HepG2 (cell line): ENCODE results near the gene MDP1. TPM values are rescaled to one million over a fixed set of nuclear protein-coding genes. Genes with fewer than 3 reads are reported as not detected.

ENCODE experiments used
- ATAC-seq: fragments of 200-7000 bp; cut with Tn5 transposase; 3 replicates; pipeline ENCODE4 v1.9.1; 2020; ENCODE audit warnings: mild to moderate bottlenecking, moderate library complexity
- BruUV-seq: library from RNA; stranded (reverse); fragments of 400-500 nt; replicated peaks from 2 replicates; lab custom pipeline; 2021; lab: Mats Ljungman, UMichigan
- CTCF ChIA-PET: fragments of 300-600 bp; formaldehyde crosslinking; extraction: SDS; loops from one replicate; lab custom pipeline; 2021; ENCODE audit warnings: low total read pairs, inconsistent platforms, low intra/inter-chr PET ratio; lab: Yijun Ruan, JAX
- POLR2A ChIA-PET: fragments of 350-600 bp; sonication (Branson Sonifier 250); formaldehyde crosslinking; loops from one replicate; lab custom pipeline; 2020; ENCODE audit warnings: antibody characterized with exemption, inconsistent platforms; lab: Yijun Ruan, JAX
- DNase-seq: peaks from one replicate; pipeline ENCODE4 v3.0.0-alpha.2; 2015; ENCODE audit warnings: low spot score
- FAIRE-seq: peaks from 3 replicates; lab custom pipeline; 2011; peaks lifted over from hg19 to GRCh38; lab: Jason Lieb, UNC
- H2AFZ ChIP-seq: one replicate; pipeline ENCODE4 v1.6.1; 2011; ENCODE audit warnings: low read length, inconsistent platforms
- H3K27ac ChIP-seq: fragments of 300-600 bp; 3 replicates; pipeline ENCODE4 v1.8.0; 2011; ENCODE audit warnings: mixed run types, mild to moderate bottlenecking, mixed read lengths, low read length, inconsistent platforms; ENCODE audit not compliant: insufficient read depth; ENCODE audit errors: extremely low read length
- H3K27me3 ChIP-seq, 2 experiments: fragments of 200-600 bp in 1 of 2; 2 replicates in 1 of 2; 3 replicates in 1 of 2; pipeline versions ENCODE4 v1.6.0 to v1.8.0; 2011; ENCODE audit warnings: low read length in 2 of 2, mild to moderate bottlenecking in 2 of 2, moderate library complexity in 2 of 2, inconsistent platforms in 1 of 2; ENCODE audit not compliant: insufficient read depth in 2 of 2, control insufficient read depth in 1 of 2
- H3K36me3 ChIP-seq, 2 experiments: fragments of 200-600 bp in 1 of 2; replicated peaks in 1 of 2; 2 replicates in 1 of 2; 3 replicates in 1 of 2; pipeline versions ENCODE4 v1.5.1 to v1.8.0; 2011; ENCODE audit warnings: low read length in 2 of 2, inconsistent platforms in 1 of 2; ENCODE audit not compliant: insufficient read depth in 2 of 2, control insufficient read depth in 1 of 2
- H3K4me1 ChIP-seq: 2 replicates; pipeline ENCODE4 v1.5.1; 2012; ENCODE audit warnings: low read length, inconsistent platforms; ENCODE audit not compliant: insufficient read depth
- H3K4me2 ChIP-seq: 2 replicates; pipeline ENCODE4 v1.6.0; 2011; ENCODE audit warnings: low read depth, low read length, inconsistent platforms
- H3K4me3 ChIP-seq, 3 experiments: fragments of 200-600 bp in 1 of 3; sonication (generic), shearing (Covaris generic) in 1 of 3; replicated peaks in 1 of 3; 2 replicates each; pipeline ENCODE4 v1.5.1; 2011 to 2016; ENCODE audit warnings: low read length in 3 of 3, inconsistent platforms in 2 of 3, low read depth in 2 of 3, mild to moderate bottlenecking in 2 of 3, control low read depth in 1 of 3, mixed read lengths in 1 of 3; ENCODE audit not compliant: insufficient read depth in 1 of 3
- H3K79me2 ChIP-seq: one replicate; pipeline ENCODE4 v1.6.1; 2011; ENCODE audit warnings: low read length, inconsistent platforms; ENCODE audit not compliant: insufficient read depth
- H3K9ac ChIP-seq: 2 replicates; pipeline ENCODE4 v1.6.0; 2011; ENCODE audit warnings: mild to moderate bottlenecking, low read depth, low read length, inconsistent platforms; ENCODE audit not compliant: insufficient read depth
- H3K9me3 ChIP-seq: 2 replicates; pipeline ENCODE4 v1.5.1; 2012; ENCODE audit warnings: mild to moderate bottlenecking, low read length
- H4K20me1 ChIP-seq: 2 replicates; pipeline ENCODE4 v1.6.0; 2011; ENCODE audit warnings: inconsistent platforms, mild to moderate bottlenecking, low read length, moderate library complexity; ENCODE audit not compliant: insufficient read depth
- AHR ChIP-seq: IDR thresholded peaks from 2 replicates; pipeline ENCODE4 v1.6.1; 2018; ENCODE audit warnings: missing genetic modification reagents, missing compliant biosample characterization
- CHCHD3 ChIP-seq: sonication (generic); formaldehyde crosslinking; IDR thresholded peaks from 2 replicates; pipeline ENCODE4 v1.8.0; 2022; ENCODE audit warnings: mild to moderate bottlenecking, missing genetic modification reagents, moderate library complexity
- DMAP1 ChIP-seq: IDR thresholded peaks from 2 replicates; pipeline ENCODE4 v1.6.1; 2016
- FOXA1 ChIP-seq, 2 experiments: fragments of 450-650 bp in 1 of 2; sonication (generic) in 1 of 2; formaldehyde crosslinking in 1 of 2; IDR thresholded peaks; 2 replicates each; pipeline versions ENCODE4 v1.4.0 to v1.6.1; 2016 to 2020; ENCODE audit warnings: missing genetic modification reagents in 1 of 2
- PHF21A ChIP-seq: sonication (generic); formaldehyde crosslinking; IDR thresholded peaks from 2 replicates; pipeline ENCODE4 v1.5.0; 2020; ENCODE audit warnings: mild to moderate bottlenecking, missing genetic modification reagents
- RFX5 ChIP-seq: IDR thresholded peaks from 2 replicates; pipeline ENCODE4 v1.6.1; 2011; ENCODE audit warnings: low read depth, low read length, improper control_type of control experiment
- SAFB2 ChIP-seq: sonication (generic); formaldehyde crosslinking; IDR thresholded peaks from 2 replicates; pipeline ENCODE4 v1.5.1; 2020; ENCODE audit warnings: missing genetic modification reagents, low read depth, mild to moderate bottlenecking, borderline replicate concordance
- TP53 ChIP-seq: sonication (generic); formaldehyde crosslinking; conservative IDR thresholded peaks from 2 replicates; pipeline ENCODE4 v1.4.0; 2020; ENCODE audit warnings: missing genetic modification reagents
- ZBTB3 ChIP-seq: sonication (generic); formaldehyde crosslinking; IDR thresholded peaks from 2 replicates; pipeline ENCODE4 v1.4.0; 2020; ENCODE audit warnings: low read depth, mild to moderate bottlenecking, moderate library complexity, missing genetic modification reagents, borderline replicate concordance
- ZNF30 ChIP-seq: sonication (generic); formaldehyde crosslinking; IDR thresholded peaks from 2 replicates; pipeline ENCODE4 v1.5.0; 2020; ENCODE audit warnings: mild to moderate bottlenecking, missing genetic modification reagents
- ZNF382 ChIP-seq: sonication (generic); formaldehyde crosslinking; IDR thresholded peaks from 2 replicates; pipeline ENCODE4 v1.5.0; 2020; ENCODE audit warnings: missing genetic modification reagents, mild to moderate bottlenecking, borderline replicate concordance
- ZNF589 ChIP-seq: sonication (generic); formaldehyde crosslinking; conservative IDR thresholded peaks from 2 replicates; pipeline ENCODE4 v1.8.0; 2022; ENCODE audit warnings: mild to moderate bottlenecking, moderate library complexity, missing genetic modification reagents
- ZNF749 ChIP-seq: sonication (generic); formaldehyde crosslinking; IDR thresholded peaks from 2 replicates; pipeline ENCODE4 v1.8.0; 2022; ENCODE audit warnings: mild to moderate bottlenecking, missing genetic modification reagents, moderate library complexity, borderline replicate concordance
- WGBS: methylation state at CpG from one replicate; pipeline ENCODE4 v1.1.6; 2017; ENCODE audit warnings: low lambda C conversion rate; 5-methylcytosine and 5-hydroxymethylcytosine counted together
- in situ Hi-C: cut with HindIII; loops from 2 replicates; pipeline ENCODE4 v1.10.0; 2017; ENCODE audit warnings: low pct_unique_long_range_greater_than_20kb; ENCODE audit not compliant: extremely low pct_ligation_motif_present
- intact Hi-C: fragments of 100-400 bp; cut with micrococcal nuclease; formaldehyde crosslinking; loops from one replicate; pipeline ENCODE4 v1.10.0; 2022; ENCODE audit not compliant: unreplicated experiment
- polyA plus RNA-seq, 8 experiments: library from polyadenylated mRNA; depleted of rRNA in 3 of 8; stranded (reverse) in 7 of 8; unstranded in 1 of 8; fragments of >200 nt; fragmentation: Illumina TruSeq in 4 of 8; extraction: Trizol in 4 of 8; gene quantifications; 2 replicates each; pipeline versions ENCODE4 v1.2.1 to v1.2.3, GENCODE V29; 2011 to 2016; ENCODE audit warnings: low read depth in 4 of 8, missing spikeins in 1 of 8, mixed read lengths in 1 of 8; ENCODE audit not compliant: insufficient read depth in 1 of 8
- total RNA-seq, 5 experiments: library from RNA; depleted of rRNA; stranded (reverse); fragments of >200 nt; fragmentation: Illumina TruSeq; extraction: Trizol; gene quantifications; 2 replicates each; pipeline ENCODE4 v1.2.3, GENCODE V29; 2016; ENCODE audit warnings: low read depth in 1 of 5
- TF ChIP-seq, protein P1 (sequence below): sonication (generic); formaldehyde crosslinking; IDR thresholded peaks from 2 replicates; pipeline ENCODE4 v1.4.0; 2020; ENCODE audit warnings: missing genetic modification reagents
- TF ChIP-seq, protein P2 (sequence below): sonication (generic); formaldehyde crosslinking; IDR thresholded peaks from 2 replicates; pipeline ENCODE4 v1.4.0; 2020; ENCODE audit warnings: missing genetic modification reagents, borderline replicate concordance
- TF ChIP-seq, protein P3 (sequence below): sonication (generic); formaldehyde crosslinking; IDR thresholded peaks from 2 replicates; pipeline ENCODE4 v1.4.0; 2020; ENCODE audit warnings: missing genetic modification reagents, low read depth, mild to moderate bottlenecking, borderline replicate concordance
- TF ChIP-seq, protein P4 (sequence below), 2 experiments: sonication (generic) in 1 of 2; formaldehyde crosslinking in 1 of 2; IDR thresholded peaks; 2 replicates each; pipeline versions ENCODE4 v1.4.0 to v1.6.1; 2016 to 2020; ENCODE audit warnings: borderline replicate concordance in 1 of 2, low read depth in 1 of 2, mild to moderate bottlenecking in 1 of 2, missing genetic modification reagents in 1 of 2

MDP1 gene
- total and polyA plus RNA-seq, 2 of the 13 experiments (the other 11 are each of a cell fraction or from before 2014, with no cell fraction given): 44.1 to 48.7 TPM

DNA sequence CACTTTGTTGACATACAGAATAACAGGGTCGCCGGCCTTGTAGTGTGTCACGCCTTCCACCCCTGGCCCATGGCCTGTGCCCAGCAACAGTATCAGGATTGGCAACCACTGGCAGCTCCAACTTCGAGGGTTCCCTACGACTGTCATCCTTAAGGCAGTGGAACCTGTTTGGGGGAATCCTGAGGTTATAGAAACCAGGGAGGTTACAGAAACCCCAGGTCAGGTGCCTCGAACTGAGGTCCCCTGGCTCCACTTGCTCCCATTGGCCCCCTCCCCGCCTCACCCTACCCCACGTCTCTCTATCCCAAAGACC lies 21.0 kb downstream of the MDP1 start:
- intact Hi-C loops (loop anchor here (1.0 kb wide), 1 partner anchor 102 kb away; no protein-coding TSS in a partner anchor), in situ Hi-C loops (no loop called here)
- ChIA-PET POLR2A (interaction anchor here (0.8 to 4.3 kb wide), 27 partner anchors 7 to 592 kb away, joined by 3 to 230 read pairs (median 9); partner anchors contain the start of genes CARMIL3, CHMP4A, DCAF11 and DHRS1), CTCF (no interaction called here)
- Histone ChIP-seq H2AFZ (no peak overlapping the region), H4K20me1 (no peaks in the 10 kb centered on the region), H3K9me3 (no peaks in the 10 kb centered on the region), H3K36me3 (peaks cover 17 to 29% of the 10 kb centered on the region in 2 experiments; a peak in 4 of 5 replicates), H3K4me1 (peaks cover 65% of the 10 kb centered on the region), H3K27ac (peak overlapping the region; percentile 84), H3K9ac (peak overlapping the region; percentile 97), H3K27me3 (no peaks in the 10 kb centered on the region; a peak in 1 of 5 replicates), H3K4me2 (peak overlapping the region; percentile 99), H3K79me2 (peaks cover 43% of the 10 kb centered on the region), H3K4me3 (peak overlapping the region; percentile 79 to 91 (median 85))
- BruUV-seq: no TSS peak
- WGBS: 66% methylated on average over 8 of the region's 8 CpGs
- FAIRE-seq: no peak
- no peak for DNase-seq
- 0 out of 3 replicates have a peak, but pooled peaks have one; percentile 0 for ATAC-seq
- TF ChIP-seq ZNF589 (no peak), FOXA1 (IDR thresholded peaks at IDR 0.05) (no peak), FOXA1 (CRISPR knock-in tag; IDR thresholded peaks at IDR 0.05) (no peak), AHR (no peak), ZNF749 (CRISPR knock-in tag) (no peak), DMAP1 (no peak), ZBTB3 (CRISPR knock-in tag) (0 out of 2 replicates have a peak, but pooled peaks have one; percentile 18), TP53 (CRISPR knock-in tag) (no peak), ZNF382 (no peak), CHCHD3 (CRISPR knock-in tag) (peak; percentile 23; the same call in 1 of the 2 replicates), SAFB2 (no peak), PHF21A (no peak), RFX5 (no peak), ZNF30 (CRISPR knock-in tag) (no peak)
- TF ChIP-seq, protein P1, sequence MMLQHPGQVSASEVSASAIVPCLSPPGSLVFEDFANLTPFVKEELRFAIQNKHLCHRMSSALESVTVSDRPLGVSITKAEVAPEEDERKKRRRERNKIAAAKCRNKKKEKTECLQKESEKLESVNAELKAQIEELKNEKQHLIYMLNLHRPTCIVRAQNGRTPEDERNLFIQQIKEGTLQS: no peak
- TF ChIP-seq, protein P2, sequence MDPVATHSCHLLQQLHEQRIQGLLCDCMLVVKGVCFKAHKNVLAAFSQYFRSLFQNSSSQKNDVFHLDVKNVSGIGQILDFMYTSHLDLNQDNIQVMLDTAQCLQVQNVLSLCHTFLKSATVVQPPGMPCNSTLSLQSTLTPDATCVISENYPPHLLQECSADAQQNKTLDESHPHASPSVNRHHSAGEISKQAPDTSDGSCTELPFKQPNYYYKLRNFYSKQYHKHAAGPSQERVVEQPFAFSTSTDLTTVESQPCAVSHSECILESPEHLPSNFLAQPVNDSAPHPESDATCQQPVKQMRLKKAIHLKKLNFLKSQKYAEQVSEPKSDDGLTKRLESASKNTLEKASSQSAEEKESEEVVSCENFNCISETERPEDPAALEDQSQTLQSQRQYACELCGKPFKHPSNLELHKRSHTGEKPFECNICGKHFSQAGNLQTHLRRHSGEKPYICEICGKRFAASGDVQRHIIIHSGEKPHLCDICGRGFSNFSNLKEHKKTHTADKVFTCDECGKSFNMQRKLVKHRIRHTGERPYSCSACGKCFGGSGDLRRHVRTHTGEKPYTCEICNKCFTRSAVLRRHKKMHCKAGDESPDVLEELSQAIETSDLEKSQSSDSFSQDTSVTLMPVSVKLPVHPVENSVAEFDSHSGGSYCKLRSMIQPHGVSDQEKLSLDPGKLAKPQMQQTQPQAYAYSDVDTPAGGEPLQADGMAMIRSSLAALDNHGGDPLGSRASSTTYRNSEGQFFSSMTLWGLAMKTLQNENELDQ (CRISPR knock-in tag): 0 out of 2 replicates have a peak, but pooled peaks have one; percentile 2
- TF ChIP-seq, protein P3, sequence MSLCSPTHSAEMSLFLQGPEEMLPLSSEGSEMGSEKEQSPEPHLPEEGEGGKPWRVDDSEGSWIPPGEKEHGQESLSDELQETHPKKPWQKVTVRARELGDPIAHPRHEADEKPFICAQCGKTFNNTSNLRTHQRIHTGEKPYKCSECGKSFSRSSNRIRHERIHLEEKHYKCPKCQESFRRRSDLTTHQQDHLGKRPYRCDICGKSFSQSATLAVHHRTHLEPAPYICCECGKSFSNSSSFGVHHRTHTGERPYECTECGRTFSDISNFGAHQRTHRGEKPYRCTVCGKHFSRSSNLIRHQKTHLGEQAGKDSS (CRISPR knock-in tag): peak; percentile 45; the same call in 1 of the 2 replicates
- TF ChIP-seq, protein P4, sequence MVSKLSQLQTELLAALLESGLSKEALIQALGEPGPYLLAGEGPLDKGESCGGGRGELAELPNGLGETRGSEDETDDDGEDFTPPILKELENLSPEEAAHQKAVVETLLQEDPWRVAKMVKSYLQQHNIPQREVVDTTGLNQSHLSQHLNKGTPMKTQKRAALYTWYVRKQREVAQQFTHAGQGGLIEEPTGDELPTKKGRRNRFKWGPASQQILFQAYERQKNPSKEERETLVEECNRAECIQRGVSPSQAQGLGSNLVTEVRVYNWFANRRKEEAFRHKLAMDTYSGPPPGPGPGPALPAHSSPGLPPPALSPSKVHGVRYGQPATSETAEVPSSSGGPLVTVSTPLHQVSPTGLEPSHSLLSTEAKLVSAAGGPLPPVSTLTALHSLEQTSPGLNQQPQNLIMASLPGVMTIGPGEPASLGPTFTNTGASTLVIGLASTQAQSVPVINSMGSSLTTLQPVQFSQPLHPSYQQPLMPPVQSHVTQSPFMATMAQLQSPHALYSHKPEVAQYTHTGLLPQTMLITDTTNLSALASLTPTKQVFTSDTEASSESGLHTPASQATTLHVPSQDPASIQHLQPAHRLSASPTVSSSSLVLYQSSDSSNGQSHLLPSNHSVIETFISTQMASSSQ (IDR thresholded peaks at IDR 0.05; ENCODE audit: low read depth): no peak
- TF ChIP-seq, protein P4 (CRISPR knock-in tag; IDR thresholded peaks at IDR 0.05; ENCODE audit: borderline replicate concordance): no peak
